GM12892 (cell line): ENCODE data around the gene VGF.

ENCODE experiments used
- POLR2A ChIP-seq: IDR thresholded peaks from 2 replicates; pipeline ENCODE4 v1.6.1; 2011; ENCODE audit warnings: low read depth, low read length, control low read depth
- POLR2AphosphoS5 ChIP-seq: IDR thresholded peaks from 2 replicates; pipeline ENCODE4 v1.6.1; 2011; ENCODE audit warnings: low read depth, low read length, control low read depth

DNA sequence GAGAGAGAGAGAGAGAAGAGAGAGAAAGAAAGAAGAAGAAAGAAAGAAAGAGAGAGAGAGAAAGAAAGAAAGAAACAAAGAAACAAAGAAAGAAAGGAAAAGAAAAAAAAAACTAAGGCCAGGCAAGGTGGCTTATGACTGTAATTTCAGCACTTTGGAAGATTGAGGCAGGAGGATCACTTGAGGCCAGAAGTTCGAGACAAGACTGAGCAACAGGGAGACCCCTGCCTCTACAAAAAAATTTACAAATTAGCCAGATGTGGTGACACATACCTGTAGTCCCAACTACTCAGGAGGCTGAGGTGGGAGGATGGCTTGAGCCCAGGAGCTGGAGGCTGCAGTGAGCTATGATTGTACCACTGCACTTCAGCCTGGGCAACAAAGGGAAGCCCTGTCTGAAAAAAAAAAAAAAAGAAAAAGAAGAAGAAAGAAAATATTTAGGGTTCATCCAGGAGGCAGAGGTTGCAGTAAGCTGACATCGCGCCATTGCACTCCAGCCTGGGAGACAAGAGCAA is 35.7 kb downstream of the VGF start:
- TF ChIP-seq POLR2AphosphoS5 (no peak), POLR2A (no peak)
